GM21528 (cell line): ENCODE measurements around the gene HLA-B.
"Not testable (repeated sequence)": the region's sequence is repeated elsewhere in the genome, so short reads cannot be mapped to it uniquely, and the experiment has no call there.

Source experiments
- ATAC-seq: cut with Tn5 transposase; IDR thresholded peaks from one replicate; pipeline ENCODE4 v1.9.1; 2021; ENCODE audit warnings: mild to moderate bottlenecking, moderate library complexity; ENCODE audit not compliant: unreplicated experiment, low FRiP score

Gene HLA-B

DNA sequence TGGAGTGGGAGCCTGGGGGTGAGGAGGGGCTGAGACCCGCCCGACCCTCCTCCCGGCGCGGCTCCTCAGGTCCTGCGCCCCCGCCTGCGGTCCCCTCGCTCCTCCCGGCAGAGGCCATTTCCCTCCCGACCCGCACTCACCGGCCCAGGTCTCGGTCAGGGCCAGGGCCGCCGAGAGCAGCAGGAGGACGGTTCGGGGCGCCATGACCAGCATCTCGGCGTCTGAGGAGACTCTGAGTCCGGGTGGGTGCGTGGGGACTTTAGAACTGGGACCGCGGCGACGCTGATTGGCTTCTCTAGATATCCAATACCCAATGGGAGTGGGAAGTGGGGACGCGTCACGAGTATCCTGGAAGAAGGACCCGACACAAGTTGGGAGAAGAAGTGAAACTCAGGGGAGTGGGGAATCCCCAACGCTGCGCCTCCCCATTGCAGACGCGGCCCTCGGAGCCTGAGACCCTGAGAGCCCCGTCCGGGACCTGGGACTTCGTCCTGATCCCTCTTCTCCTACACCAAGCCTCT, at the start of gene HLA-B:
HLA-B (minus strand) TSS at position 234 of the 521 bp plus-strand sequence; CDS start at position 213, 21 bp downstream.
- ATAC-seq = peak; percentile 68

- ATAC-seq = no peak
Observed at GRCh38 chr6:31405996-31406395, 49.0 kb upstream of the HLA-B start.

DNA sequence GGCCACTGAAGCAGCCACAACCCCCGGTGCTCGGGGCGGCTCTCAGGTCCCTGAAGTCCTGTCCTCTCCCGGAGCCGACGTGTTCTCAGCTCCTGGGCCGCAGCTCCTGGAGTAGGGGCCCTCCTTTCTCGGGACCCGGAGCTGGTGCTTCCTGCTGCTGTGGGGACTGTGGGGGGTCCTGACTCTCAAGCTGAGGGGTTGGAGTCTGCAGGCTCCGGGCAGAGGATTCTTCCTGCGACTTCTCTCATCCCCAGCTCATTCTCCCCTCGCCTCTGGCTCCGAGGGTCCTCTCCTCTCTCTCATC, 47.0 kb upstream of the HLA-B start:
- ATAC-seq = not testable (repeated sequence)

GRCh38 chr6:31403283-31404060, 46.5 kb upstream of the HLA-B start, which contains the start of gene MICA:
Gene MICA (plus strand): TSS chr6:31403595. CDS start chr6:31403633, 38 bp downstream.
- ATAC-seq = peak; percentile 50

DNA sequence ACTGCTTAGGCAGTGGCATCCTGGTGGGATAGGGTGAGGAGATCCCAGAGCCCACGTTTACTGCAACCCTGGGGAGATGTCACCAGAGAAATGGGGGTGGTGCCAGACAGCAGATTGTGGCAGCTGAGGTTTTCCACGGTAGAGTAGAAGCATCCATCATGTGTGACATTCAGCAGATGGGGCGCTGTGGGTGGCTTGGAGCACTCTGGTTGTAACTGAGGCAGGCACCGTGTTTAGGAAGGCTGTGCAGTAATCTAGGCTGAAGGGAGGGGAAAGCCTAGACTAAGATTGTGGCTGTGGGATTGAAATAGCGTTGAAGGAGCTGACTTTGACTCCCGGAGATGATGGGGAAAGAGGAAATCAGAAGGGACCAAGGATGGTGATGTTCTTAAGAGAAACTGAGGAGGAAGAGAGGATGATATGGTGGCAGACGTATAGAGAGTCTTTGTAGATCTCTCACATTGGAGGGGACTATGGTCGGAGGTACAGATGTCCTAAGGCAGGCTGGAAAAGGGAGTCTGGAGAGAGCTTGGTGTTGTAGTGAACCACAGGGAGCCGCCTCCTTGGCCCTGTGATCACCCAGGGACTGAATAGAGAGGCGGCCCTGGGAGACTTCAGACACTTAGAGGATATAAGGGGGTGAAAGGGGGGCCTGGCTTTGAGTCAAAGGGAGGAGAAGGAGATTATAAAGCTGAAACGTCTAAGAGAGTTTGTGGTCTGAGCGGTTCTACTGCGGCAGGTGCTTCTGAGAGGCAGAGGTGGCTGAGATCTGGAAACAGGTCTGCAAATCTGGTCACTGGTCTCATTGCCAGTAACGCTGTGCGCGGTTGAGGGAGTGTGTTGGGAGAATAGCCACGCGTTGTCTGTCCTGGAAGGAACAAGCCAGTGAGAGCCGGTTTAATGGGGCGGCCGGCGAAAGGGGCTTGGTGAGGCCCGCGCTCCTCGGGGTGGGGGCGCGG, 45.6 kb upstream of the HLA-B start:
- peak; percentile 15 for ATAC-seq

DNA sequence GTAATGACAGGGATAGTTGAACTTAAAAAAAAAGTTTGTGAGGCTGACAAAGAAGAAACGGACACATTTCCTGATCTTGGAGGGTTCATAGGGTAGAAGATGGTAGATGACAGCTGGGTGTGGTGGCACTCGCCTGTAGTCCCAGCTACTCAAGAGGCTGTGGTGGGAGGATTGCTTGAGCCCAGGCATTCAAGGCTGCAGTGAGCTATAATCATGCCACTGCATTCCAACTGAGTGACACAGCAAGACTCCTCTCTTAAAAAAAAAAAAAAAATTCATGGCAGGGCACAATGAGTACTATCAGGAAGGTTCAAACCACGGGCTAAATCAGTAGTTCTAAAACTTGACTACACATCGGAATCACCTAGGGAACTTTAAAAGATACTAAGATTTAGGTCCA, 44.4 kb upstream of the HLA-B start:
- no peak for ATAC-seq

- ATAC-seq = no peak
Observed at GRCh38 chr6:31400467-31401289, 43.7 kb upstream of the HLA-B start.

GRCh38 chr6:31399589-31400466, 42.8 kb upstream of the HLA-B start:
- no peak for ATAC-seq

GRCh38 chr6:31397901-31398525, 41.0 kb upstream of the HLA-B start:
- ATAC-seq = no peak

GRCh38 chr6:31397153-31397499, 40.1 kb upstream of the HLA-B start:
- not testable (repeated sequence) for ATAC-seq

DNA sequence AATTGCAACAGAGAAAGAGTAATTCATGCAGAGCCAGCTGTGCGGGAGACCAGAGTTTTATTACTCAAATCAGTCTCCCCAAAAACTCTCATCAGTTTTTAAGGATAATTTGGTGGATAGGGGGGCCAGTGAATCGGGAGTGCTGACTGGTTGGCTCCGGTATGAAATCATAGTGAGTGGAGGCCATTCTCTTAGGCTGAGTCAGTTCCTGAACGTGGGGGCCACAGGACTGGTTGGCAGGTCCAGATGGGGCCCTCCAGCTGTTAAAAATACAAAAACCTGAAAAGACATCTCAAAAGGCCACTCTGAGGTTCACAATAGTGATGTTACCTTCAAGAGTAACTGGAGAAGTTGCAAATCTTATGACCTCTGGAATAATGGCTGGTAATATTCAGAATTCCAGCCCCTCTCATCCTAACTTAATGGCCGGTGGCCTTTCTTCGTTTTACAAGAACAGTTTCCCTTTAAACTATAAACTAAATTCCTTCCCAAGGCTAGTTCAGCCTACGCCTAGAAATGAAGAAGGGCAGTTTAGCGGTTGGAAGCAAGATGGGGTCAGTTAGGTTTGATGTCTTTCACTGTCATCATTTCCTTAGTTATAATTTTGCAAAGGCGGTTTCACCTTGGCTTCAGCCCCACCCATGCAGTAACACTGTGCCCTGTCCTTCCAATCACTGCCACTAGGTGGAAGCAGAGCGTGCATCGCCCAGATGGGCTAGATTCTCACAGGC, 39.6 kb upstream of the HLA-B start:
- ATAC-seq = no peak

DNA sequence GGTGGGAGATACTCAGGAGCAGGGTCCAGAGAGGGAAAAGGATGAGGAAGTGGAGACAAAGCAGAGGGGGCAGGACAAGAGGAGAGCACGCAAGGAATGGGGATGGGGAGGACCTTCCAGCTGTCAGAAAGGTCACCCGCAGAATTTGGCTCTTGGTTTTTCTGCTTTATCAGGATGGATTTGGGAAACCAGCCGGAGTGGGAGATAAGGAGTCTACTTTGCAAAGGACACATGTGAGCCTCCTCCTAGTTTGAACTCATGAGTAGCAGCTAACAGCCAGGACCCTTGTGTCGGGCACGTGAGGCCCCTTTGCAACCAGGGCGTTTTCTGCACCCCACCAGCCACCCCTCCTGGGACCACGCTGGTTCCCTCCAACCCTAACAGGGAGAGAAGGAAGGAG, 38.9 kb upstream of the HLA-B start:
- no peak for ATAC-seq

- no peak for ATAC-seq
Observed at GRCh38 chr6:31394381-31394780, 37.4 kb upstream of the HLA-B start.

DNA sequence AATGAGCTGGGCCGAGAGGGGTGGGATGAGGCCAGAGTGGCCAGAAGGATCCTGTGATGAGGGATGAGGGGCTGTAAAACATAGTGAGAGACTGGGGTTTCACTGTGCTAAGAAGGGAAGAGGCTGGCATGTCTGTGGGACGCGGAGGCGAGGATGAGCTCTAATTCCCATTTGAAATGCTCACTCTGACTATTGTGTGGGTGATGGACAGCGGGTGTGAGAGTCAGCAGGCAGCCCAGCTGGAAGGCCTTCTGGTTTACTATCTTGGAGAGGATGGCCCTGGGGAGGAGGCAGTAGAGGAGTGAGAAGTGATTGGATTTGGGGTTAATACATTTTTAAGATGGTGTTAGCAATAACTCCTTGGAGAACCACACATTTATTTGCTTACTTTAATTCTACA, 37.0 kb upstream of the HLA-B start:
- ATAC-seq = no peak

DNA sequence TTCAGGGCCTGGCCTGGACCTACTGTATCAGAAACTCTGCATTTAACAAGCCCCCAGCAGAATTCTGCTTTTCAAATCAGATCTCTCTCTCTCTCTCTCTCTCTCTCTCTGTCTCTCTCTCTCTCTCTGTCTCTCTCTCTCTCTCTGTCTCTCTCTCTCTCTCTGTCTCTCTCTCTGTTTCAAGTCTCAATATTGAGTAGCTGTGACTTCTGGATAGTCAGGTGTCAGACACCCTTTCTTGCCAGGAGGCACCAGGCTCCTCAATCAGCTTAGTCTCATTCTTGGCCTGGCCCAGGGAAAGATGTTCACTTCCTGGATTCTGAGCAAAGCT, 32.8 kb upstream of the HLA-B start:
- not testable (repeated sequence) for ATAC-seq

- not testable (repeated sequence) for ATAC-seq
Observed at GRCh38 chr6:31388916-31389801, 32.2 kb upstream of the HLA-B start.

GRCh38 chr6:31386977-31387376, 30.0 kb upstream of the HLA-B start:
- no peak for ATAC-seq

DNA sequence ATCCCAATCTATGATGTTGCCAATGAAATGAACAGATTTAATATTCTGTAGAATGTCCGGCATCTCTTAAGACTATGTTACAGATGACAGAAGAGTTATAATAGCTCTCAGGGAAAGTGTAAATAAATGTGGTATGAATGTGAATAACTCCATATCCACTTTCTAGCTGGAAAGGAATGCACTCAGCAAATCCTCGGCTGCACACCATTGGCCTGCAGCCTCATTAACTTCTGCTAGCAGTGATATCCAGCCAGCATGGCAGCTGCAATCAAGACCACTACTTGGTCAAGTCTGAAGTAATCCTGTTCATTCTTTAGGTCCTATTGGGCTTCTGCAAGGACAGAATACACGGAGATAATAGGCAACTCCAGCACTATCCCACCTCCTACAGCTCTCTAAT, 29.1 kb upstream of the HLA-B start:
- no peak for ATAC-seq
